NCI-H1417 treated with DMSO at 0.1 percent for 48 hours (cell line): Measurements from ENCODE around the gene DNHD1.

Experiments
- DNase-seq: peaks from one replicate; lab custom pipeline; 2025; lab: John Stamatoyannopoulos, UW

The DNHD1 gene

GRCh38 chr11:6563667-6564066, 66.6 kb downstream of the DNHD1 start:
- no peak for DNase-seq

- DNase-seq: no peak
Observed at GRCh38 chr11:6565325-6565724, 68.2 kb downstream of the DNHD1 start.

GRCh38 chr11:6565988-6566703, 69.1 kb downstream of the DNHD1 start:
- DNase-seq: no peak

GRCh38 chr11:6566704-6567370, 69.8 kb downstream of the DNHD1 start:
- DNase-seq: no peak

GRCh38 chr11:6567371-6567745, 70.3 kb downstream of the DNHD1 start:
- DNase-seq: no peak

- peak; percentile 1 for DNase-seq
Observed at GRCh38 chr11:6568191-6568918, 71.3 kb downstream of the DNHD1 start.

GRCh38 chr11:6569706-6570105, 72.6 kb downstream of the DNHD1 start:
- no peak for DNase-seq

GRCh38 chr11:6570691-6571427, 73.8 kb downstream of the DNHD1 start:
- DNase-seq: no peak

- no peak for DNase-seq
Observed at GRCh38 chr11:6571434-6572008, 74.4 kb downstream of the DNHD1 start.

GRCh38 chr11:6572215-6572614, 75.1 kb downstream of the DNHD1 start:
- DNase-seq: no peak

- no peak for DNase-seq
Observed at GRCh38 chr11:6574816-6575715, 78.0 kb downstream of the DNHD1 start.

GRCh38 chr11:6576471-6577373, 79.6 kb downstream of the DNHD1 start:
- no peak for DNase-seq

- DNase-seq: no peak
Observed at GRCh38 chr11:6578134-6578533, 81.1 kb downstream of the DNHD1 start.

GRCh38 chr11:6579681-6580080, 82.6 kb downstream of the DNHD1 start:
- no peak for DNase-seq

GRCh38 chr11:6583584-6583983, 86.5 kb downstream of the DNHD1 start:
- DNase-seq: no peak

- no peak for DNase-seq
Observed at GRCh38 chr11:6584528-6584927, 87.4 kb downstream of the DNHD1 start.

GRCh38 chr11:6586434-6587359, 89.6 kb downstream of the DNHD1 start:
- no peak for DNase-seq

GRCh38 chr11:6587360-6587953, 90.4 kb downstream of the DNHD1 start:
- no peak for DNase-seq
